RCC 7860 (cell line): ENCODE measurements around the gene PNLIPRP3.

Source experiments
- DNase-seq: peaks from one replicate; pipeline ENCODE4 v3.0.0-alpha.2; 2015; ENCODE audit warnings: low spot score
- FAIRE-seq: peaks from 2 replicates; lab custom pipeline; 2012; peaks lifted over from hg19 to GRCh38; lab: Jason Lieb, UNC

PNLIPRP3 gene

GRCh38 chr10:116490028-116490662 is 62.5 kb downstream of the PNLIPRP3 start:
- peak; percentile 71 for FAIRE-seq
- DNase-seq = peak; percentile 42

DNA sequence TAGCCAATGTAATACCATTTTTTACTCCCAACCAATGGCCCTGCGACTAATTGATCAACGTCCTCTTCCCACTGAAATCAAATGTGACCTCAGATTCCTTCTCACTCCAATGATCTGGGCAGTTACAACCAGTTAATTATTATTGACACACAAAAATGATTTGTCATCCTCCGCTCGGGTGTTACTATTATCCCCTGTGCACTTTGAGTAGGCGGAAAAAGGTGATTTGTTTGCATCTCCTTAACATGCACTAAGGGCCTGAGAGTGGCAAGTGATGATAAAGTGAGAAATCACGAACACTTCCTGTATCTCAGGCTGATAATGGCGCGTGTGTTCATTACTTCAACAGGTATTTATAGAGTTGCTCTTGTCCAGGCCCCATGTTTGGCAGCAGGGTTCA is 77.1 kb downstream of the PNLIPRP3 start:
- no peak for DNase-seq
- no peak for FAIRE-seq

GRCh38 chr10:116510565-116510964 is 82.9 kb downstream of the PNLIPRP3 start:
- no peak for FAIRE-seq
- DNase-seq = no peak

- DNase-seq (no peak), FAIRE-seq (no peak)
These were observed 83.7 kb downstream of the PNLIPRP3 start for GRCh38 chr10:116511365-116511764.

- FAIRE-seq (peak; percentile 74), DNase-seq (peak; percentile 18)
These were observed 94.0 kb downstream of the PNLIPRP3 start for GRCh38 chr10:116521424-116522290.

DNA sequence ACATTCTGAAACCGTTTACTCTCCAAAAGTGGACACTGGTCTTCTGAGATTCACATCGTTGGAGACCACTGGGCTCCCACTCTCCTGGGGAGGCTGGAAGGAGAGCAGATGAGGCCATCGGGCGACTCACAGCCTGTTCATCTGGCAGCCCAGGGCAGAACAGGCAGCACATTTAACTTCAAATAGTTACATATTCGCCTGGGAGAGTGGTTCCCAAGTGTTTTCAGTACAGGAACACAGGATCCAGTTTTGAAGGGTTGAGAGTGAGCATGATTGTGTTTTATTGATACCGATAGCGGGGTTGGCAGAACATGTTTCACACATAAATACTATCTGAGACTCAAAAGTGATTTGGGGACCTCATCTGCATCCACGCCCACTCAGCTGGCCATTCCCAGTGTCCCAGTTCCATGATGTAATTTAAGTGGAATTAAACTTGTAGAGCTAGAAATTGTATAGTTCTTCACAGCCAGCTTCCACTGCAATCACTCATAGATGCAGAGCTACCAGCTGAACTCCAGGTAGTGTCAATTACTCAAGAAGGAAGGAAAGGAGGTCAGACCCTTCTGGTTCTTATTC is 95.2 kb downstream of the PNLIPRP3 start:
- DNase-seq (no peak), FAIRE-seq (no peak)

- no peak for DNase-seq
- FAIRE-seq = no peak
These were observed 97.1 kb downstream of the PNLIPRP3 start for GRCh38 chr10:116524736-116525135.

- FAIRE-seq = no peak
- no peak for DNase-seq
These were observed 98.6 kb downstream of the PNLIPRP3 start for GRCh38 chr10:116526219-116526618.
